AG04449 (cell line): ENCODE measurements around the gene IL37.

Experiments used
- CTCF ChIA-PET: fragments of 350-600 bp; formaldehyde crosslinking; extraction: SDS; loops from one replicate; lab custom pipeline; 2021; ENCODE audit warnings: antibody characterized with exemption; lab: Yijun Ruan, JAX
- POLR2A ChIA-PET: fragments of 400-600, 350-600 bp; formaldehyde crosslinking; extraction: SDS; loops from one replicate; lab custom pipeline; 2020; ENCODE audit warnings: antibody characterized with exemption, inconsistent platforms; lab: Yijun Ruan, JAX
- DNase-seq: peaks from one replicate; pipeline ENCODE4 v3.0.0-alpha.2; 2010; ENCODE audit warnings: low read depth, low spot score
- H3K4me3 ChIP-seq: 2 replicates; pipeline ENCODE4 v1.5.1; 2011; ENCODE audit warnings: low read depth, mild to moderate bottlenecking, control low read depth, low read length
- CTCF ChIP-seq: IDR thresholded peaks from one replicate; pipeline ENCODE4 v1.5.1; 2011; ENCODE audit warnings: mild to moderate bottlenecking, moderate library complexity, low read length, control low read depth, inconsistent platforms; ENCODE audit not compliant: insufficient read depth; ENCODE audit errors: missing control alignments

Gene IL37

GRCh38 chr2:112870841-112871835 lies 39.8 kb upstream of the IL37 start:
- H3K4me3 ChIP-seq: no peak overlapping the region
- ChIA-PET CTCF (no interaction called here), POLR2A (no interaction called here)
- no peak for DNase-seq
- no peak for TF ChIP-seq CTCF

- no peak for DNase-seq
- no peak overlapping the region for H3K4me3 ChIP-seq
- POLR2A ChIA-PET: no interaction called here
- CTCF ChIA-PET: interaction anchor here (1.2 kb wide), 1 partner anchor 127 kb away, joined by 5 read pairs; no protein-coding TSS in a partner anchor
- TF ChIP-seq CTCF: no peak
Measured at GRCh38 chr2:112876257-112876970, 34.6 kb upstream of the IL37 start.

GRCh38 chr2:112876971-112877361 lies 34.0 kb upstream of the IL37 start:
- CTCF ChIA-PET: interaction anchor here (1.0 to 1.2 kb wide), 2 partner anchors 26 to 128 kb away, joined by 3 to 5 read pairs; no protein-coding TSS in a partner anchor
- H3K4me3 ChIP-seq: no peak overlapping the region
- DNase-seq: no peak
- no peak for TF ChIP-seq CTCF
- POLR2A ChIA-PET: no interaction called here

GRCh38 chr2:112877423-112877822 lies 33.5 kb upstream of the IL37 start:
- ChIA-PET CTCF (interaction anchor here (1.0 to 1.2 kb wide), 2 partner anchors 25 to 128 kb away, joined by 3 to 5 read pairs; no protein-coding TSS in a partner anchor), POLR2A (no interaction called here)
- TF ChIP-seq CTCF: no peak
- H3K4me3 ChIP-seq: no peak overlapping the region
- no peak for DNase-seq

GRCh38 chr2:112879491-112880041 lies 31.4 kb upstream of the IL37 start:
- no peak for TF ChIP-seq CTCF
- ChIA-PET CTCF (interaction anchor here (1.1 to 2.2 kb wide), 3 partner anchors 62 to 130 kb away, joined by 3 to 12 read pairs (median 3); no protein-coding TSS in a partner anchor), POLR2A (interaction anchor here (1.1 kb wide), 1 partner anchor 12 kb away, joined by 3 read pairs; no protein-coding TSS in a partner anchor)
- DNase-seq: no peak
- H3K4me3 ChIP-seq: no peak overlapping the region
